Measurements from ENCODE around the gene PAWR. TPM values are rescaled to one million over a fixed set of nuclear protein-coding genes. Genes with fewer than 3 reads are reported as not detected.

PAWR gene, protein sequence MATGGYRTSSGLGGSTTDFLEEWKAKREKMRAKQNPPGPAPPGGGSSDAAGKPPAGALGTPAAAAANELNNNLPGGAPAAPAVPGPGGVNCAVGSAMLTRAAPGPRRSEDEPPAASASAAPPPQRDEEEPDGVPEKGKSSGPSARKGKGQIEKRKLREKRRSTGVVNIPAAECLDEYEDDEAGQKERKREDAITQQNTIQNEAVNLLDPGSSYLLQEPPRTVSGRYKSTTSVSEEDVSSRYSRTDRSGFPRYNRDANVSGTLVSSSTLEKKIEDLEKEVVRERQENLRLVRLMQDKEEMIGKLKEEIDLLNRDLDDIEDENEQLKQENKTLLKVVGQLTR
- total RNA-seq = 86.2 and 110 TPM in 2 replicates

DNA sequence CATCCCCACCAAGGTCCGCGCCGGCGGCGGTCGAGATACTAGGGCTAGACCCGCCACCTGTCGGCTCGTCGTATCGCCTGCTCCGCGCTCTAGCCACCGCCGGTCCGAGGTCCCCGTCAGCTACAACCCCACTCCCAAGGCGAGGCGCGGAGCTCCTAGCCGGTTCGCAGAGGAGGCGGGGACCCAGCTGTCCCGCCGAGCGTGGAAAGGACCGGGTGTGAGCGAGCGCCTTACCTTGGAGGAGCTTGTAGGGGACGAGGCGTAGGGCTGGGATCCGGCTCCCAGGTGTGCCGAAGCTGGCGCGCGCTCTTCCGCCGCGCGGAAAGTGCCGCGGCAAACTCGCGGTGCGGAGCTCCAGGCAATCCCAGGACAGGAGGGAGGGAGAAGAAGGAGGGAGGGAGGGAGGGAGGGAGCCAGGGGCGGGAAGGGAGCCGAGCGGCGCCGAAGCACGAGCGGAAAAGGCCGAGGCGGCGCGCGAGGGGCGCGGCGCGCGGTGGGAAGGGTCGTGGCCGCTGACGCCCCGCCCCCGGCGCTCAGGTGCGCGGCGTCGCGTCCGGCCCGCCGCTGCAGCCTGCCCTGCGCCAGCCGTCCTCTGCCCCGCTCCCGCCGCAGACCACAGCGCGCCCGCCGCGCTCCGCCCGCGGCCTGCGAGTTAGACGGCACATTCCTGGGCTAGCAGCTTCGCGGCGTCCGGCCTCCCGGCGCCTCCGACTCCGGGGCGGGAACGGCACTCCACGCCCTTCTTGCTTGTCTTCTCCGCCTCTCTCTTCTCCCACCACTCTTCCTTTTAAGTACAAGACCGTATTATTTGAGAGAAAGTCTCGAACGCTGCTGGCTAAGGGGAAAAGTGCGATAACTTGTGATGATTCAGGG, at the start of gene PAWR:
TSS of gene PAWR (minus strand) at position 327 of the 873 bp plus-strand sequence. CDS start 720 bp downstream, outside the sequence.
- H3K4me3 ChIP-seq (ENCODE audit: low read depth, low read length) = peak within 1 kb of the TSS; percentile 87
- DNase-seq (ENCODE audit: low read depth) = peak; percentile 79
- TF ChIP-seq, protein P1, sequence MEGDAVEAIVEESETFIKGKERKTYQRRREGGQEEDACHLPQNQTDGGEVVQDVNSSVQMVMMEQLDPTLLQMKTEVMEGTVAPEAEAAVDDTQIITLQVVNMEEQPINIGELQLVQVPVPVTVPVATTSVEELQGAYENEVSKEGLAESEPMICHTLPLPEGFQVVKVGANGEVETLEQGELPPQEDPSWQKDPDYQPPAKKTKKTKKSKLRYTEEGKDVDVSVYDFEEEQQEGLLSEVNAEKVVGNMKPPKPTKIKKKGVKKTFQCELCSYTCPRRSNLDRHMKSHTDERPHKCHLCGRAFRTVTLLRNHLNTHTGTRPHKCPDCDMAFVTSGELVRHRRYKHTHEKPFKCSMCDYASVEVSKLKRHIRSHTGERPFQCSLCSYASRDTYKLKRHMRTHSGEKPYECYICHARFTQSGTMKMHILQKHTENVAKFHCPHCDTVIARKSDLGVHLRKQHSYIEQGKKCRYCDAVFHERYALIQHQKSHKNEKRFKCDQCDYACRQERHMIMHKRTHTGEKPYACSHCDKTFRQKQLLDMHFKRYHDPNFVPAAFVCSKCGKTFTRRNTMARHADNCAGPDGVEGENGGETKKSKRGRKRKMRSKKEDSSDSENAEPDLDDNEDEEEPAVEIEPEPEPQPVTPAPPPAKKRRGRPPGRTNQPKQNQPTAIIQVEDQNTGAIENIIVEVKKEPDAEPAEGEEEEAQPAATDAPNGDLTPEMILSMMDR (conservative IDR thresholded peaks at IDR 0.05; ENCODE audit: low read depth, low read length) = peak; percentile 25

DNA sequence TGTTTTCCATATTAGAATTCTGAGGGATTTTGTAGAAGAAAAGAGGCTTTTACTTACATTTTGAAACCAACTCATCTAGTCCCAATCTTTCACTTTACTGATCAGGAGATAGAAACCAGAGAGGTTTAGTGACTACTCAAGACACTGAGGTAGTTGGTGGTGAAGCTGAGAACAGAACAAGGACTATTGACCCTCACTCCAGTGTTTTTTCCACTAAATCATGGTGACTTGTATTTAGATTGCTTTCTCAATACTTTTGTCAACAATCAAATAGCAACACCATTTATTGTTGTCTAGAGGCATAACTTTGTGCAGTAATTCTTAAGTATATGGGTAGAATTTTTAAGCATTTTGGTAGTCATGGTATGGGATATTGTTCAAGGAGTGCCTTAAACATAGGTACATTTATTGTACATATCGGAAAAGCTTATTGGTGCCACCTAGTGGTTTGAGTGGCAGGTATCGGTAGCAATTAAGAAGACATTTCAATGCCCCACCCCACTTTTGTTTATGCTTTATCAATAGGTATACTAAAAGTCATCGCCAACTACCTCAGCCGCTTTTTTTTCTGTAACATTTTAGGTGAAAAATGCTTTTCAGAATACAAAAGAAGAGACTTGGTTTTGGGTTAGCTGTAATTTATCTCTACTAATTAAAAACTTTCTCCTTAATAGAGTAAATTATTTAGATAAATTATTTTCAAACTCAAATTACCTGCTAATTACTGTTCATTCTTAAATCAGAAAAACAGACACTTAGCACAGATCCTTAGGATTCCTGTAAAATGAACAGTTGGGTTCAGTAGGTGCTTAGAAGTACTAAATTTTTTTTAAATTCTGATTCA, 47.3 kb upstream of the PAWR start:
- DNase-seq (ENCODE audit: low read depth) = peak; percentile 9
- TF ChIP-seq, protein P1 (conservative IDR thresholded peaks at IDR 0.05; ENCODE audit: low read depth, low read length) = peak; percentile 77
- H3K4me3 ChIP-seq (ENCODE audit: low read depth, low read length) = no peak overlapping the region

DNA sequence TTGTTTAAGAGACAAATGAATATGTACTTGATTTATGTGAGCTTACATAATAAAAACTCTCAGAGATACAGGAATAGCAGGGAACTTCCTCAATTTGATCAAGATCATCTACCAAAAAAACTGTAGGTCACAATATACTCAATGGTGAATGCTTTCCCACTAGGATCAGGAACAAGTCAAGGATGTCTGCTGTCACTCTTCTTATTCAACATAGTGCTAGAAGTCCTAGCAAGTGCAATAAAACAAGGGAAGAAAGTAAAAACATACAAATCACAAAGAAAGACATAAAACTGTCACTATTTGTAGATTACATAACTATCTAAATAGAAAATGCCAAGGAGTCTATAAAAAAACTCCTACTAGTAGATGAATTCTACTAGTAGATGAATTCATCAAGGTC, 41.9 kb upstream of the PAWR start:
- no peak overlapping the region for H3K4me3 ChIP-seq (ENCODE audit: low read depth, low read length)
- no peak for DNase-seq (ENCODE audit: low read depth)
- TF ChIP-seq, protein P1 (conservative IDR thresholded peaks at IDR 0.05; ENCODE audit: low read depth, low read length) = no peak

DNA sequence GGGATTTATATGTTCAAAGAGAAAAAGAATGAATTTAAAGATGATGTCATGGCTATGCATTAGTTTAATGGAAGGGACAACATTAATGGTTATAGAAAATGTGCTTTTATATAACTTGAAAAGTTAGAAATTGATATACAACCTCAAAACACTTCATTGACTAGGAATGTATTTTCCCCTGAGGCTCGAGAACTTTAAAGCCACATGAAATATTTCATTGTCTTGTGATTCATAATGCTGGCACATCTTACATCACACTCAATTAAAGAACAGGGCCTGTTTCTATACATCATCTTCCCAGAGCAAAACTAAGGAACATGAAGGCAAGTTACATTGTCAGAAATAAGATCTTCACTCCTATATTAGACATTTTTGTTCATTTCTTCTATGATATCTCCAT, 35.2 kb upstream of the PAWR start:
- no peak for DNase-seq (ENCODE audit: low read depth)
- H3K4me3 ChIP-seq (ENCODE audit: low read depth, low read length) = no peak overlapping the region
- TF ChIP-seq, protein P1 (conservative IDR thresholded peaks at IDR 0.05; ENCODE audit: low read depth, low read length) = no peak

DNA sequence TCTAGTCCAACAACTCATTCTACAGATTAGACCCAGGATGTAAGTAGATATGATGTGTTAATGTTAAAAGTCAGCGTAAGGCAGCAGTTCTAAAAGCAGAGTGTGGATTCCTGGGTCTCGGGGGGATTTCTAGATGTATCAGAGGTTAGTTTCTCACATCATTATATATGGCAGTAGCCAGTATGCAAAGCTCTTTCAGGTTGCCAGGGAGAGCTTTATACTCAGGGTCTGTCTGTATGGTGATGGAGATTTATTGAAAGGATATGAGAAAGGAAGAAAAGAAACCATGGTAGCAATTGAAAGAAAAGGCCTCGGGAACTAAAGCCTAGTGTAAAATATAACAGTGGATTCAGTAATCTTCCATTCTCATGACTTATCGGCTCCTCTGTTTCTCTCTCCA, 26.2 kb upstream of the PAWR start:
- no peak overlapping the region for H3K4me3 ChIP-seq (ENCODE audit: low read depth, low read length)
- TF ChIP-seq, protein P1 (conservative IDR thresholded peaks at IDR 0.05; ENCODE audit: low read depth, low read length) = no peak
- DNase-seq (ENCODE audit: low read depth) = no peak

DNA sequence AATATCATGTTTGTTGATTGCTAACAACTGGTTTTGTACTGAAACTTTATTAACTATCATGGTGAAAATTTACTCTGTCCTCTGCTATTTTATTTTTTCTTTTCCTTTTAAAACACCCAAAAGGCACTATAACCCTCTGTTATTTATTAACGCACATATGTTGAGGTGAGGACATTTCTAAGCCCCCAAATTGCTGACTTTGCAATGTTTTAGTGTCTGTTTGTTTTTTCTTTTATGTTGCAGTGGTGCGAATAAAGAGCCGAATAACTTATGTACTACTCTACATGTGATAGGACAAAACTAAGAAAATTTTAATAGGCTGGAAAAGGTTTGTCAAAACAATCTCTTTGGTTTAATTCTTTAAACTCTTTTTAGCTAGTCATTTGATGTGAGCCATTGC, 24.5 kb upstream of the PAWR start:
- no peak overlapping the region for H3K4me3 ChIP-seq (ENCODE audit: low read depth, low read length)
- TF ChIP-seq, protein P1 (conservative IDR thresholded peaks at IDR 0.05; ENCODE audit: low read depth, low read length) = no peak
- DNase-seq (ENCODE audit: low read depth) = no peak
